H1 (cell line): ENCODE measurements around the gene RASAL2. TPM values are rescaled to one million over a fixed set of nuclear protein-coding genes. Genes with fewer than 3 reads are reported as not detected.

Source experiments
- CTCF ChIA-PET: fragments of 300-600 bp; sonication (Branson Sonifier 250); formaldehyde crosslinking; loops from one replicate; lab custom pipeline; 2021; ENCODE audit not compliant: partially characterized antibody; lab: Charles Lee
- POLR2A ChIA-PET: fragments of 300-600 bp; sonication (Branson Sonifier 250); formaldehyde crosslinking; loops from one replicate; lab custom pipeline; 2021; ENCODE audit warnings: inconsistent platforms; ENCODE audit not compliant: partially characterized antibody; lab: Charles Lee
- DNase-seq, 2 experiments: peaks; one replicate each; pipeline versions ENCODE4 v3.0.0 to v3.0.0-alpha.2; 2010 to 2022; ENCODE audit warnings: low spot score in 2 of 2, low read depth in 1 of 2, mixed read lengths in 1 of 2
- FAIRE-seq: peaks from 2 replicates; lab custom pipeline; 2011; peaks lifted over from hg19 to GRCh38; lab: Jason Lieb, UNC
- H2AFZ ChIP-seq: 2 replicates; pipeline ENCODE4 v1.8.1; 2012; ENCODE audit warnings: low read length, inconsistent platforms
- H2AK5ac ChIP-seq: 2 replicates; pipeline ENCODE4 v1.6.1; 2013; ENCODE audit warnings: low read depth, low read length
- H2BK120ac ChIP-seq: replicated peaks from 2 replicates; pipeline ENCODE3; 2013; ENCODE audit warnings: low read depth, low read length, inconsistent platforms
- H2BK12ac ChIP-seq: 2 replicates; pipeline ENCODE4 v1.6.1; 2013; ENCODE audit warnings: low read depth, low read length
- H2BK15ac ChIP-seq: 2 replicates; pipeline ENCODE4 v1.6.1; 2013; ENCODE audit warnings: low read length
- H2BK20ac ChIP-seq: 2 replicates; pipeline ENCODE4 v1.6.1; 2013; ENCODE audit warnings: low read length
- H2BK5ac ChIP-seq: 2 replicates; pipeline ENCODE4 v1.6.1; 2013; ENCODE audit warnings: low read depth, low read length
- H3K14ac ChIP-seq: 2 replicates; pipeline ENCODE4 v1.6.1; 2013; ENCODE audit warnings: inconsistent platforms; ENCODE audit not compliant: insufficient read length
- H3K18ac ChIP-seq: 2 replicates; pipeline ENCODE4 v1.6.1; 2013; ENCODE audit warnings: low read length; ENCODE audit errors: extremely low read depth
- H3K23ac ChIP-seq: 2 replicates; pipeline ENCODE4 v1.6.1; 2013; ENCODE audit warnings: inconsistent platforms; ENCODE audit not compliant: insufficient read length
- H3K23me2 ChIP-seq: 2 replicates; pipeline ENCODE4 v1.6.1; 2013; ENCODE audit warnings: low read depth, low read length
- H3K27ac ChIP-seq: 2 replicates; pipeline ENCODE4 v1.6.1; 2011; ENCODE audit warnings: low read depth, low read length, inconsistent platforms
- H3K27me3 ChIP-seq, 4 experiments: replicated peaks in 1 of 4; 1 replicate in 1 of 4; 2 replicates in 3 of 4; pipeline versions ENCODE4 v1.6.1 to v1.8.1; 2011 to 2013; ENCODE audit warnings: low read length in 3 of 4, mild to moderate bottlenecking in 3 of 4, inconsistent platforms in 2 of 4, mixed read lengths in 2 of 4, moderate library complexity in 1 of 4; ENCODE audit not compliant: control insufficient read depth in 3 of 4, insufficient read depth in 3 of 4; ENCODE audit errors: extremely low read depth in 1 of 4
- H3K36me3 ChIP-seq, 4 experiments: 2 replicates each; pipeline versions ENCODE4 v1.6.1 to v1.8.1; 2011 to 2013; ENCODE audit warnings: mild to moderate bottlenecking in 4 of 4, low read length in 3 of 4, moderate library complexity in 2 of 4, control low read depth in 1 of 4, inconsistent platforms in 1 of 4; ENCODE audit not compliant: insufficient read depth in 4 of 4, control insufficient read depth in 2 of 4
- H3K4ac ChIP-seq: replicated peaks from 2 replicates; pipeline ENCODE3; 2013; ENCODE audit warnings: low read length, low read depth, mixed read lengths, inconsistent platforms; ENCODE audit not compliant: insufficient read length
- H3K4me1 ChIP-seq, 4 experiments: replicated peaks in 1 of 4; 1 replicate in 1 of 4; 2 replicates in 3 of 4; pipeline versions ENCODE4 v1.6.1 to v1.8.1; 2011 to 2013; ENCODE audit warnings: low read length in 3 of 4, inconsistent platforms in 2 of 4, mixed read lengths in 1 of 4; ENCODE audit not compliant: insufficient read depth in 4 of 4, control insufficient read depth in 3 of 4
- H3K4me2 ChIP-seq, 2 experiments: 2 replicates each; pipeline versions ENCODE4 v1.6.1 to v1.8.1; 2011 to 2013; ENCODE audit warnings: low read depth in 2 of 2, low read length in 2 of 2, control low read depth in 1 of 2, inconsistent platforms in 1 of 2, mild to moderate bottlenecking in 1 of 2; ENCODE audit not compliant: insufficient read depth in 1 of 2
- H3K4me3 ChIP-seq, 4 experiments: fragments of 200-600, 300-600 bp in 1 of 4; sonication (generic), shearing (Covaris generic), sonication (Bioruptor Twin) in 1 of 4; 2 replicates each; pipeline versions ENCODE4 v1.5.1 to v1.8.1; 2011 to 2016; ENCODE audit warnings: low read length in 4 of 4, low read depth in 3 of 4, control low read depth in 2 of 4, inconsistent platforms in 2 of 4, mild to moderate bottlenecking in 2 of 4, mixed read lengths in 1 of 4, moderate library complexity in 1 of 4; ENCODE audit not compliant: insufficient read depth in 2 of 4; ENCODE audit errors: extremely low read depth in 1 of 4
- H3K56ac ChIP-seq: replicated peaks from 2 replicates; pipeline ENCODE3; 2013; ENCODE audit warnings: low read depth, mild to moderate bottlenecking, mixed read lengths, low read length, inconsistent platforms; ENCODE audit not compliant: insufficient read length
- H3K79me1 ChIP-seq: 2 replicates; pipeline ENCODE4 v1.6.1; 2013; ENCODE audit warnings: low read depth, low read length, control low read depth
- H3K79me2 ChIP-seq, 2 experiments: 2 replicates each; pipeline versions ENCODE4 v1.6.1 to v1.8.1; 2012 to 2013; ENCODE audit warnings: low read length in 2 of 2, mild to moderate bottlenecking in 2 of 2, inconsistent platforms in 1 of 2; ENCODE audit not compliant: insufficient read depth in 2 of 2, control insufficient read depth in 1 of 2
- H3K9ac ChIP-seq, 4 experiments: replicated peaks in 1 of 4; 1 replicate in 1 of 4; 2 replicates in 3 of 4; pipeline versions ENCODE4 v1.6.1 to v1.8.1; 2011 to 2013; ENCODE audit warnings: low read depth in 3 of 4, low read length in 3 of 4, control low read depth in 2 of 4, mild to moderate bottlenecking in 2 of 4, moderate library complexity in 2 of 4, inconsistent platforms in 1 of 4; ENCODE audit errors: extremely low read depth in 1 of 4
- H3K9me3 ChIP-seq, 2 experiments: 2 replicates each; pipeline versions ENCODE4 v1.6.1 to v1.8.1; 2012 to 2013; ENCODE audit warnings: mild to moderate bottlenecking in 2 of 2, moderate library complexity in 2 of 2, control low read depth in 1 of 2, inconsistent platforms in 1 of 2, low read depth in 1 of 2, low read length in 1 of 2, mixed read lengths in 1 of 2; ENCODE audit not compliant: insufficient read depth in 2 of 2
- H4K20me1 ChIP-seq, 2 experiments: replicated peaks in 1 of 2; 2 replicates each; pipeline versions ENCODE3 to v1.8.1; 2011 to 2013; ENCODE audit warnings: inconsistent platforms in 2 of 2, low read length in 2 of 2, mild to moderate bottlenecking in 1 of 2; ENCODE audit not compliant: insufficient read depth in 2 of 2, control insufficient read depth in 1 of 2
- H4K5ac ChIP-seq: 2 replicates; pipeline ENCODE4 v1.6.1; 2013; ENCODE audit warnings: low read length, low read depth, mixed read lengths, inconsistent platforms; ENCODE audit not compliant: insufficient read length
- H4K8ac ChIP-seq: 2 replicates; pipeline ENCODE4 v1.8.0; 2013; ENCODE audit warnings: mild to moderate bottlenecking, moderate library complexity, low read length, inconsistent platforms; ENCODE audit not compliant: insufficient read depth; ENCODE audit errors: extremely low read depth
- H4K91ac ChIP-seq: replicated peaks from 2 replicates; pipeline ENCODE3; 2013; ENCODE audit warnings: low read length, mixed read lengths, inconsistent platforms; ENCODE audit not compliant: insufficient read length
- ASH2L ChIP-seq: fragments of 200-600, 300-600 bp; sonication (generic); IDR thresholded peaks from one replicate; pipeline ENCODE4 v1.7.1; 2017; ENCODE audit warnings: low read length
- CTBP2 ChIP-seq: IDR thresholded peaks from 2 replicates; pipeline ENCODE4 v1.7.0; 2011; ENCODE audit warnings: borderline replicate concordance, mild to moderate bottlenecking, moderate library complexity, mixed read lengths, low read length; ENCODE audit not compliant: insufficient read depth, insufficient read length
- HDAC6 ChIP-seq: IDR thresholded peaks from one replicate; pipeline ENCODE4 v1.7.1; 2012; ENCODE audit warnings: low read depth, mild to moderate bottlenecking, inconsistent platforms, low read length, moderate library complexity
- MAFK ChIP-seq: IDR thresholded peaks from 2 replicates; pipeline ENCODE4 v1.6.1; 2012; ENCODE audit warnings: low read depth, mild to moderate bottlenecking, improper control_type of control experiment, low read length
- PHF8 ChIP-seq: fragments of 200-600 bp; sonication (generic); conservative IDR thresholded peaks from 2 replicates; pipeline ENCODE4 v1.7.1; 2012; ENCODE audit warnings: low read depth, mild to moderate bottlenecking, inconsistent platforms, low read length, moderate library complexity
- SIRT6 ChIP-seq: IDR thresholded peaks from one replicate; pipeline ENCODE4 v1.7.1; 2012; ENCODE audit warnings: low read length, inconsistent platforms
- WGBS, 2 experiments: shearing (Covaris generic) in 1 of 2; methylation state at CpG; one replicate each; pipeline versions ENCODE4 v1.1.6 to v1.1.7; 2013 to 2015; ENCODE audit warnings: low lambda C conversion rate in 2 of 2, mixed read lengths in 2 of 2, inconsistent platforms in 1 of 2, low coverage in 1 of 2, missing lambda C conversion rate in 1 of 2; ENCODE audit not compliant: insufficient replicate concordance in 2 of 2, insufficient coverage in 1 of 2, insufficient read length in 1 of 2; ENCODE audit errors: extremely low coverage in 1 of 2, missing lambda C conversion rate in 1 of 2; 5-methylcytosine and 5-hydroxymethylcytosine counted together
- polyA plus RNA-seq, 7 experiments: library from polyadenylated mRNA; depleted of rRNA in 3 of 7; stranded (reverse) in 5 of 7; unstranded in 2 of 7; fragments of >200 nt in 5 of 7; fragments of 200-250 nt in 2 of 7; gene quantifications; 1 replicate in 5 of 7; 2 replicates in 1 of 7; 4 replicates in 1 of 7; pipeline versions ENCODE4 v1.2.1 to v1.2.3, GENCODE V29; 2011 to 2013; ENCODE audit warnings: missing spikeins in 2 of 7, mixed read lengths in 2 of 7
- total RNA-seq: library from RNA; stranded (reverse); fragmentation: NEBNext Ultra II Directional; extraction: Animal tissue kit (Norgen Biotek cat#: 25700); gene quantifications from 2 replicates; pipeline ENCODE4 v1.2.1, GENCODE V29; 2021
- TF ChIP-seq, protein P1 (sequence below): IDR thresholded peaks from 2 replicates; pipeline ENCODE4 v1.6.1; 2011; ENCODE audit warnings: low read depth, mild to moderate bottlenecking, low read length; ENCODE audit not compliant: insufficient read depth

The RASAL2 gene
- total and polyA plus RNA-seq, 2 of the 8 experiments (the other 6 are each of a cell fraction or from before 2014, with no cell fraction given) = 15.9 to 32.5 TPM

GRCh38 chr1:178119628-178120027 lies 25.7 kb downstream of the RASAL2 start:
- Histone ChIP-seq H4K91ac (no peak overlapping the region), H2BK20ac (no peak overlapping the region), H2BK120ac (no peak overlapping the region), H3K79me1 (peaks cover 2% of the 10 kb centered on the region; the same call in 1 of the 2 replicates), H3K9me3 (peaks cover 9 to 15% of the 10 kb centered on the region in 2 experiments; a peak in 3 of 4 replicates), H4K5ac (no peak overlapping the region), H2AFZ (no peak overlapping the region), H3K4me1 (peaks cover 0 to 6% (median 2%) of the 10 kb centered on the region in 4 experiments; a peak in 2 of 7 replicates), H3K27me3 (no peaks in the 10 kb centered on the region), H4K20me1 (no peaks in the 10 kb centered on the region), H2BK5ac (no peak overlapping the region), H3K23me2 (no peaks in the 10 kb centered on the region), H2AK5ac (no peak overlapping the region), H3K4me3 (no peak overlapping the region), H3K56ac (no peak overlapping the region), H2BK15ac (no peak overlapping the region), H3K4me2 (no peak overlapping the region), H3K23ac (no peak overlapping the region), H4K8ac (no peak overlapping the region)
- ChIA-PET POLR2A (interaction anchor here (0.6 kb wide), 1 partner anchor 28 kb away, joined by 3 read pairs; no protein-coding TSS in a partner anchor), CTCF (interaction anchor here (1.3 kb wide), 1 partner anchor 88 kb away, joined by 3 read pairs; no protein-coding TSS in a partner anchor)
- FAIRE-seq (peak; percentile 19), DNase-seq (no peak)
- TF ChIP-seq ASH2L = no peak
- no peak for TF ChIP-seq SIRT6
- no peak for TF ChIP-seq HDAC6
- TF ChIP-seq PHF8 = no peak
- no peak for TF ChIP-seq CTBP2
- TF ChIP-seq, protein P1, sequence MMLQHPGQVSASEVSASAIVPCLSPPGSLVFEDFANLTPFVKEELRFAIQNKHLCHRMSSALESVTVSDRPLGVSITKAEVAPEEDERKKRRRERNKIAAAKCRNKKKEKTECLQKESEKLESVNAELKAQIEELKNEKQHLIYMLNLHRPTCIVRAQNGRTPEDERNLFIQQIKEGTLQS = no peak
- TF ChIP-seq MAFK = no peak
- TF ChIP-seq, all 59 proteins: peak for 0
- WGBS, 2 experiments = 84% methylated on average over 5 of the region's 5 CpGs; no CpG with 5 or more reads in 1 of the 2 experiments
- Histone ChIP-seq H3K79me2 (peaks cover 3 to 75% of the 10 kb centered on the region in 2 experiments; a peak in 3 of 4 replicates), H3K18ac (no peak overlapping the region), H3K14ac (no peak overlapping the region), H3K36me3 (peaks cover 0 to 6% (median 1%) of the 10 kb centered on the region in 4 experiments; a peak in 2 of 8 replicates), H3K9ac (no peak overlapping the region), H3K4ac (no peak overlapping the region), H2BK12ac (no peak overlapping the region), H3K27ac (no peak overlapping the region)
